Measurements from ENCODE around the gene CGB8. TPM values are rescaled to one million over a fixed set of nuclear protein-coding genes. Genes with fewer than 3 reads are reported as not detected.
"Not testable (repeated sequence)": the region's sequence is repeated elsewhere in the genome, so short reads cannot be mapped to it uniquely, and the experiment has no call there.

Gene CGB8
- total RNA-seq: not detected in 2 replicates
- long read RNA-seq: 0 reads

- not testable (repeated sequence) for H3K27me3 Mint-ChIP-seq (ENCODE audit: unreplicated experiment); DNase-seq (ENCODE audit: extremely low spot score, unreplicated experiment); H3K9me3 Mint-ChIP-seq (ENCODE audit: unreplicated experiment); H3K4me3 Mint-ChIP-seq (ENCODE audit: unreplicated experiment); H3K36me3 Mint-ChIP-seq (ENCODE audit: unreplicated experiment); H3K27ac Mint-ChIP-seq (ENCODE audit: unreplicated experiment); H3K4me1 Mint-ChIP-seq (ENCODE audit: unreplicated experiment)
Measured at GRCh38 chr19:49049011-49049410, at the start of gene CGB8. TSS of gene CGB8 (minus strand) at chr19:49049111. CDS start at chr19:49048739, 372 bp downstream.

DNA sequence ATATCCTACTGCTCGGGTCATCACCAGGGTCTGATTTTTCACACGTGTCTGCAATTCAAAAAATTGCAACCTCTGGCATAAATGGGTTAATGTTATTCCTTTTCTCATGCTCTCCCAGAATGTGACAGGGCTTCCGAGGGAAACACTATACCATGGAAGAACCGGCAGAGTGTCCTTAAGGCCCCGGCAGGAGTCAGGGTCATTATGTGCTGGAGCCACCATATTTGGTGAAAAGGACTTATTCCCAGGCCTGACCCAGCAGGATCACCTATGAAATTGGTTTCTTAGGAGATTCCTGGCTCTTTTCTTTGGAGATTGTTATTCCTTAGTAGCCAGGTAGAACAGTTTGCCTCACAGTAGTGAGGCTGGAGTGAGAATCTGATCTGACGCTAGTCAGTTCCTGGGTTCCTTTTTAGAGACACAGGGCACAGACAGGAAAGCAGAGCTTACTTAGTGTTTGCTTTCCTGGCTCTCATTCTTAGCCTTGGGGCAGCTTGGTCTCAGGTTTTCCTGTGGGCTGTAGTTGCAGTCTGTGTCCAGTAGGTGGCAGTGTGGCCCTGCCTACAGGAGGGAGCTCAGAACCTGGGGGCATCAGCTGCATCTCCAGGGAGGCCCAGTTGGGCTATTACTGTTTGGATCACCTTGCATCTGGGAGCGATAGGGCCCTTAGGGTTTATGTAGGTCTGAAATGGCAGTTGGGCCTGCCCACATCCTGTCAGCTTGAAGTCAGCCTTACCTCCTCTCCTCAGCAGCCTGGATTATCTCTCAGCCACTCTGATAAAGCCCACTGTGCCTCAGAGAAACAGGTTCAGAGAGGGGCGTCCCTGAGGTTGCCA, 48.8 kb upstream of the CGB8 start:
- TF ChIP-seq CTCF (IDR thresholded peaks at IDR 0.05): peak; percentile 98
- no peaks in the 10 kb centered on the region for H3K27me3 Mint-ChIP-seq (ENCODE audit: unreplicated experiment)
- H3K27ac Mint-ChIP-seq (ENCODE audit: unreplicated experiment): peak overlapping the region; percentile 61
- H3K4me3 Mint-ChIP-seq (ENCODE audit: unreplicated experiment): no peak overlapping the region
- H3K4me1 Mint-ChIP-seq (ENCODE audit: unreplicated experiment): peaks cover 9% of the 10 kb centered on the region
- peaks cover 42% of the 10 kb centered on the region for H3K36me3 Mint-ChIP-seq (ENCODE audit: unreplicated experiment)
- peak; percentile 94 for DNase-seq (ENCODE audit: extremely low spot score, unreplicated experiment)
- no peaks in the 10 kb centered on the region for H3K9me3 Mint-ChIP-seq (ENCODE audit: unreplicated experiment)

DNA sequence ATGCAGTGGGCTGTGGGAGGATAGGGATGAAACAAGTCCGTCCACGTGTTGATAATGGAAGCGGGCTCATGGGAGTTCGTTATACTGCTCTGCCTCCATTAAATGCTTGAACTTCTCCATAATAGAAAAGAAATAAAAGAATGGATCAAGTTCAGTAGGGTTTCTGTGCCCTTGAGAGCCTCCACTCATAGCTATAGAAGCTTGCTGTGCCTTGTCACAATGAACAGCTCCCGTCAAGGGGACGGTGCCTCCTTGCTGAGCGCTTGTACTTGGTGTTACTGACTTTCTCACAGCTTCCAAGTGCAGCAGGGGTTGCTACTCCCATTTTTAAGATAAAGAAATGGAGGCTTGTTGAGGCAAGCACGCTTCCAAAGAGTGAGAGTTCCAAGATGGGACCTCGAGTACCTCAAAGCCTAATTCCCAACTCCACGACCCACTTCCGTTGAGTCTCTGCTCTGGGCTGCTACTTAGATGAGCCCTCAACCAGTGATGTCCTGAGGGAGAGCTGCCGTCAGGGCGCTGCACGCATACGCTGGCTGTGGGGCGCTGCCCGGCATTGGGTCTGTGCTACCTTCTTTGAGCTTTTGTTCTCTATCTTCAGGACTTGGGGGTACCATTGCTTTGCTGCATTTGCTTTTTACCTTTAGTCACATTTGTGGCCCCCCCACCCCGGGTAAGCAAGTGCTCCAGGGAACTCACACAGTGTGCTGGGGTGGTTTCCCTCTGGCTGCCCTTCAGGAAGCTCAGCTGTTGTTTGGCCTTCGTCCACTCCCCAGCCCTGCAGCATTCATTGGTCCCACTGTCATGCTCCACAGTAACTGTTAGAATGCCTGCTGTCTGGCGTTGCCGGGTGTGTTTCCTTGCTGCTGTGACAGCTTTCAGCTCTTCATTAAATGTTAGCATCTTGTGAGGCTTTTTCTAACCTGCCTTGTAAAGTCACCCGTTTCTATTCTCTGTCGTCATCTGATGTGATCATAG, 45.9 kb upstream of the CGB8 start:
- Mint-ChIP-seq H3K27me3 (ENCODE audit: unreplicated experiment) (no peaks in the 10 kb centered on the region), H3K27ac (ENCODE audit: unreplicated experiment) (no peak overlapping the region), H3K36me3 (ENCODE audit: unreplicated experiment) (peaks cover 46% of the 10 kb centered on the region), H3K9me3 (ENCODE audit: unreplicated experiment) (no peaks in the 10 kb centered on the region), H3K4me1 (ENCODE audit: unreplicated experiment) (peaks cover 9% of the 10 kb centered on the region), H3K4me3 (ENCODE audit: unreplicated experiment) (no peak overlapping the region)
- DNase-seq (ENCODE audit: extremely low spot score, unreplicated experiment): no peak
- TF ChIP-seq CTCF (IDR thresholded peaks at IDR 0.05): no peak

GRCh38 chr19:49092686-49093085, 43.8 kb upstream of the CGB8 start:
- Mint-ChIP-seq H3K36me3 (ENCODE audit: unreplicated experiment) (peaks cover 40% of the 10 kb centered on the region), H3K4me3 (ENCODE audit: unreplicated experiment) (no peak overlapping the region), H3K27me3 (ENCODE audit: unreplicated experiment) (no peaks in the 10 kb centered on the region), H3K27ac (ENCODE audit: unreplicated experiment) (no peak overlapping the region), H3K9me3 (ENCODE audit: unreplicated experiment) (no peaks in the 10 kb centered on the region), H3K4me1 (ENCODE audit: unreplicated experiment) (peaks cover 10% of the 10 kb centered on the region)
- DNase-seq (ENCODE audit: extremely low spot score, unreplicated experiment): no peak
- TF ChIP-seq CTCF (IDR thresholded peaks at IDR 0.05): no peak

- no peaks in the 10 kb centered on the region for H3K9me3 Mint-ChIP-seq (ENCODE audit: unreplicated experiment)
- peaks cover 36% of the 10 kb centered on the region for H3K36me3 Mint-ChIP-seq (ENCODE audit: unreplicated experiment)
Measured at GRCh38 chr19:49091391-49092038, 42.6 kb upstream of the CGB8 start.

More at GRCh38 chr19:49091391-49092038, 42.6 kb upstream of the CGB8 start:
- no peak overlapping the region for H3K4me3 Mint-ChIP-seq (ENCODE audit: unreplicated experiment)
- no peak overlapping the region for H3K27ac Mint-ChIP-seq (ENCODE audit: unreplicated experiment)
- no peaks in the 10 kb centered on the region for H3K27me3 Mint-ChIP-seq (ENCODE audit: unreplicated experiment)
- peaks cover 14% of the 10 kb centered on the region for H3K4me1 Mint-ChIP-seq (ENCODE audit: unreplicated experiment)
- no peak for DNase-seq (ENCODE audit: extremely low spot score, unreplicated experiment)
- no peak for TF ChIP-seq CTCF (IDR thresholded peaks at IDR 0.05)
